ENCODE results near the gene DNAJC7.
A peak's percentile ranks its signal among the peaks of the same experiment; 100 is the strongest.
"Not testable (repeated sequence)": the region's sequence is repeated elsewhere in the genome, so short reads cannot be mapped to it uniquely, and the experiment has no call there.

Gene DNAJC7

GRCh38 chr17:41943492-41943891 lies 73.7 kb downstream of the DNAJC7 start:
- DNase-seq, result no peak

- no peak for DNase-seq
Observed at GRCh38 chr17:41942626-41943373, 74.4 kb downstream of the DNAJC7 start.

- no peak for DNase-seq
Observed at GRCh38 chr17:41941168-41941567, 76.1 kb downstream of the DNAJC7 start.

- no peak for DNase-seq
Observed at GRCh38 chr17:41939693-41940090, 77.5 kb downstream of the DNAJC7 start.

GRCh38 chr17:41939044-41939692 lies 78.1 kb downstream of the DNAJC7 start:
- DNase-seq, result no peak

GRCh38 chr17:41937970-41938954 lies 79.0 kb downstream of the DNAJC7 start:
- DNase-seq, result no peak

GRCh38 chr17:41935641-41936040 lies 81.6 kb downstream of the DNAJC7 start:
- DNase-seq, result no peak

GRCh38 chr17:41932816-41933389 lies 84.3 kb downstream of the DNAJC7 start:
- DNase-seq, result no peak

GRCh38 chr17:41931715-41932114 lies 85.5 kb downstream of the DNAJC7 start:
- not testable (repeated sequence) for DNase-seq

GRCh38 chr17:41930833-41931156 lies 86.4 kb downstream of the DNAJC7 start:
- not testable (repeated sequence) for DNase-seq

GRCh38 chr17:41930009-41930832 lies 87.0 kb downstream of the DNAJC7 start, which contains the start of gene ODAD4:
Gene ODAD4, plus strand, starts transcription at chr17:41930617. Its CDS starts 107 bp downstream, at chr17:41930724.
- peak; percentile 96 for DNase-seq

GRCh38 chr17:41928693-41929251 lies 88.5 kb downstream of the DNAJC7 start:
- DNase-seq, result peak; percentile 17
